Astrocyte of the spinal cord (primary cell): ENCODE data around the gene SCRN3.

Source experiments
- DNase-seq: peaks from one replicate; pipeline ENCODE4 v3.0.0; 2011; ENCODE audit warnings: low read depth, low spot score
- H3K4me3 ChIP-seq: 2 replicates; pipeline ENCODE4 v1.5.1; 2011; ENCODE audit warnings: low read depth, mild to moderate bottlenecking, low read length, moderate library complexity
- CTCF ChIP-seq: IDR thresholded peaks from 2 replicates; pipeline ENCODE4 v1.5.1; 2012; ENCODE audit warnings: low read depth, mild to moderate bottlenecking, low read length, inconsistent platforms
- in situ Hi-C: cut with HindIII; loops from 2 replicates; pipeline ENCODE4 v1.10.0; 2017; ENCODE audit warnings: low sequenced_read_pairs

The SCRN3 gene

GRCh38 chr2:174477759-174478158 is 82.2 kb downstream of the SCRN3 start:
- in situ Hi-C loops = no loop called here
- DNase-seq = no peak
- no peak overlapping the region for H3K4me3 ChIP-seq
- TF ChIP-seq CTCF = no peak
